H1 (cell line): Measurements from ENCODE around the gene FZD4.

Experiments used
- CTCF ChIP-seq, 3 experiments: IDR thresholded peaks; 1 replicate in 2 of 3; 2 replicates in 1 of 3; pipeline versions ENCODE4 v1.5.1 to v1.6.1; 2011; ENCODE audit warnings: low read length in 3 of 3, mild to moderate bottlenecking in 3 of 3, inconsistent platforms in 2 of 3, low read depth in 1 of 3, moderate library complexity in 1 of 3; ENCODE audit not compliant: insufficient read depth in 1 of 3; ENCODE audit errors: control extremely low read depth in 1 of 3
- EGR1 ChIP-seq: IDR thresholded peaks from 2 replicates; pipeline ENCODE4 v1.6.1; 2011; ENCODE audit warnings: low read depth, low read length, borderline replicate concordance
- EP300 ChIP-seq, 2 experiments: IDR thresholded peaks; 1 replicate in 1 of 2; 2 replicates in 1 of 2; pipeline ENCODE4 v1.6.1; 2011 to 2012; ENCODE audit warnings: low read depth in 2 of 2, low read length in 2 of 2, mild to moderate bottlenecking in 2 of 2, borderline replicate concordance in 1 of 2, inconsistent platforms in 1 of 2, moderate library complexity in 1 of 2
- POLR2AphosphoS5 ChIP-seq: IDR thresholded peaks from 2 replicates; pipeline ENCODE4 v1.6.1; 2011; ENCODE audit warnings: low read depth, low read length
- RAD21 ChIP-seq, 2 experiments: IDR thresholded peaks in 1 of 2; conservative IDR thresholded peaks in 1 of 2; 2 replicates each; pipeline ENCODE4 v1.6.1; 2011; ENCODE audit warnings: low read depth in 2 of 2, low read length in 2 of 2, improper control_type of control experiment in 1 of 2, inconsistent platforms in 1 of 2, mild to moderate bottlenecking in 1 of 2, moderate library complexity in 1 of 2
- SIN3A ChIP-seq, 2 experiments: IDR thresholded peaks in 1 of 2; conservative IDR thresholded peaks in 1 of 2; 2 replicates each; pipeline ENCODE4 v1.6.1; 2011 to 2012; ENCODE audit warnings: low read length in 2 of 2, improper control_type of control experiment in 1 of 2, low read depth in 1 of 2, mild to moderate bottlenecking in 1 of 2
- SIX5 ChIP-seq: IDR thresholded peaks from 2 replicates; pipeline ENCODE4 v1.6.1; 2011; ENCODE audit warnings: mild to moderate bottlenecking, low read depth, low read length
- SP1 ChIP-seq: IDR thresholded peaks from 2 replicates; pipeline ENCODE4 v1.6.1; 2011; ENCODE audit warnings: low read depth, low read length
- USF2 ChIP-seq: IDR thresholded peaks from 2 replicates; pipeline ENCODE4 v1.6.1; 2011; ENCODE audit warnings: low read length, improper control_type of control experiment

- no peak for TF ChIP-seq EP300 (IDR thresholded peaks at IDR 0.05; ENCODE audit: borderline replicate concordance in 1 of 2, low read depth in 2 of 2, low read length in 2 of 2)
- TF ChIP-seq POLR2AphosphoS5 = no peak; the same call in none of the 2 replicates
- TF ChIP-seq SIX5 = no peak
- TF ChIP-seq CTCF (IDR thresholded peaks at IDR 0.05; ENCODE audit: control extremely low read depth in 1 of 3, insufficient read depth in 1 of 3, low read depth in 1 of 3, low read length in 3 of 3) = no peak
- no peak for TF ChIP-seq USF2
- TF ChIP-seq RAD21 (IDR thresholded peaks at IDR 0.05 in 1 of 2, conservative IDR thresholded peaks at IDR 0.05 in 1 of 2; ENCODE audit: low read depth in 2 of 2, low read length in 2 of 2) = no peak
- TF ChIP-seq EGR1 = no peak
- no peak for TF ChIP-seq SIN3A (conservative IDR thresholded peaks at IDR 0.05 in 1 of 2, IDR thresholded peaks at IDR 0.05 in 1 of 2; ENCODE audit: low read depth in 1 of 2, low read length in 2 of 2)
- no peak for TF ChIP-seq SP1
Observed at GRCh38 chr11:86955111-86955360, 159 bp downstream of the FZD4 start.
